DMS114 treated with DMSO at 0.1 percent for 48 hours (cell line): Measurements from ENCODE around the gene NCDN.
A peak's percentile ranks its signal among the peaks of the same experiment; 100 is the strongest.

Experiments
- DNase-seq: peaks from one replicate; lab custom pipeline; 2025; ENCODE audit not compliant: unreplicated experiment; lab: John Stamatoyannopoulos, UW

NCDN gene

GRCh38 chr1:35557611-35558373 lies at the start of gene NCDN:
Gene NCDN, plus strand, starts transcription at chr1:35557799. Its CDS starts 392 bp downstream, at chr1:35558191.
- peak; percentile 91 for DNase-seq

GRCh38 chr1:35507947-35508346 lies 49.7 kb upstream of the NCDN start:
- DNase-seq = no peak

- DNase-seq = no peak
Measured at GRCh38 chr1:35509558-35509957, 48.0 kb upstream of the NCDN start.

DNA sequence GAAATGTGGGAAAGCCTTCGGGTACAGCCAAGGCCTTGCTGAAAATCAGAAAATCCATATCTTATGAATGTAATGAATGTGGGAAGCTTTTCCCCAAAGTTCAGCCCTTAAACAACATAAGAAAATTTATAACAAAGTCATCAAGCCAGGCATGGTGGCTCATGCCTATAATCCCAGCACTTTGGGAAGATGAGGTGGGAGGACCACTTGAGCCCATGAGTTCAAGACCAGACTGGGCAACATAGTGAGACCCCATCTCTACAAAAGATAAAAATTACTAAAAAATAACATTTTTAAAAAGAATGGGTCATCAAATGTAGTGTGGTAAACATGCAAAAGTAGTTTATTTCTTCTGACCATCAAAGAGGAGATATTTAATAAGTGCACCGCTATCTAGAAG lies 46.3 kb upstream of the NCDN start:
- no peak for DNase-seq

DNA sequence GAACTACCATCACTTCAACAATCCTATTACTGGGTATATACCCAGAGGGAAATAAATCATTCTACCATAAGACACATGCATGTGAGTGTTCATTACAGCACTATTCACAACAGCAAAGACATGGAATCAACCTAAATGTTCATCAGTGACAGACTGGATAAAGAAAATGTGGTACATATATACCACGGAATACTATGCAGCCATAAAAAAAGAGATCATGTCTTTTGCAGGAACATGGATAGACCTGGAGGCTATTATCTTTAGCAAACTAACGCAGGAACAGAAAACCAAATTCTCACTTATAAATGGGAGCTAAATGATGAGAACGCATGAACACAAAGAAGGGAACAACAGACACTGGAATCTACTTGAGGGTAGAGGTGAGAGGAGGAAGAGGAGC lies 39.4 kb upstream of the NCDN start:
- no peak for DNase-seq

DNA sequence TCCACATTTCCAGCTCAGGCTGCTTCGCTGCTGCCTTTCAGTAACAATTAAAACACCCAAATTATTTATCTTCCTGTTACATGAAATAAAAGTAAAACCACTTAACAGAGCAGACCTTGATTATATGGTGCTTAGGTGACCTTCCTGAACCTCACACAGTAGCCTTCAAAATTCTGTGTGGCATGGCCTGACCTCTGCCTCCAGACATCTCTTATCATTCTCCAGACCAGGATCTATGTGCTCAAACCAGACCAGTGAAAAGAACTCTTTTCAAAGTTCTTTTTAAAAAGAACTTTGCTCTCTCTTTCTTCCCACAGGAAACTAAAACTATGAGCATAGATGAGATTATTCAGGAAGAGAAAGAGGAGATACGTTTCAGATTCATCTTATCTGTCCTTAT lies 38.2 kb upstream of the NCDN start:
- no peak for DNase-seq

GRCh38 chr1:35524106-35524505 lies 33.5 kb upstream of the NCDN start:
- DNase-seq = no peak

DNA sequence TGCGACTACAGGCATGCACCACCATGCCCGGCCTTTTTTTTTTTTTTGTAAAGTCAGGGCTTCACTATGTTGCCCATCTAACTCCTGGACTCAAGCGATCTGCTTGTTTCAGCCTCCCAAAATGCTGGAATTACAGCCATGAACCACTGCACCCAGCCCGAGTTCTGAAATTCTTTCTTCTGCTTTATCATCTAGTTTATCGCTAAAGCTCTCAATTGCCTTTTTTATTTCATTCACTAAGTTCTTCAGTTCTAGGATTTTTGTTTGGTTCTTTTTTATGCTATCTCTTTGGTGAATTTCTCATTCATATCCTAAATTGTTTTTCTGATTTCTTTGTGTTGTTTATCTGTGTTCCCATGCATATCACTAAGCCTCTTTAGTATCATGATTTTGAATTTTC lies 27.4 kb upstream of the NCDN start:
- DNase-seq = no peak

DNA sequence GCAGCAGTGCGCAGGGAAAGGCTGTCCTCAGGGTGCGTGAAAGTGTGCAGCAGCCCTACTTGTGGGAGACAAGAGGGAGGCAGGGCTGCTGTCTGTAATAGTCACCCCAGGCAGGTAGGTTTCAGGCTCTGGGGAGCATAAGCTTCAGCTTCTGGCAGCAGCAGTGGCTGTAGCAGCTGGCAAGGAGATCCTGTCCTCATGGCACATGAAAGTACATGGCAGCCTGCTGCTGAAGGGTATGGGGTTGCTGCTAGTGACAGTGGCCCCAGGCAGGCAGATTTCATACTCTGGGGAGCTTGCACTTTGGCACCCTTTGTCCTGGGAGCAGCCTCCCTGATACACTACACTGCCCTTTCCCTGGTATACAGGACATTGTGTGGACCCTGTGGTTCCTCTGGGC lies 26.7 kb upstream of the NCDN start:
- DNase-seq = no peak

DNA sequence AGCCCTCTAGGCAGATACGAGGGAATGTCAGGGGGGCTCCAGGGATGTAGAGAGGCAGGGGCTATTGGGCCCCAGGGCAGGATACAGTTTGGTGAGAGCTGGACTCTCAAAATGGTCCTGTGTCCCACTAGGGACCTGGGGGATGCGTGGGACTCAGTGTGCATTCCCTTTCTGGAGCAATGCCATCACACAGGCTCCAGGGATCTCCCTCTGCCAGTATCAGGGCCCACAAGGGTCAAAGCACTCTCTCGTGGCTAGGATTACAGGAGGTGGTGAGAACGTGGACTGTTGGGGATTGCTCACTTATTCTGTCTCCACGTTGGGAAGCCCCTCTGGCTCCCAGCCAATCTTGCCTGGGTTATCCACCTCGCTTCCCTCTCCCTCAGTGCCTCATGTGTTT lies 26.2 kb upstream of the NCDN start:
- no peak for DNase-seq

- no peak for DNase-seq
Measured at GRCh38 chr1:35532497-35533223, 24.9 kb upstream of the NCDN start.

GRCh38 chr1:35533586-35533985 lies 24.0 kb upstream of the NCDN start:
- no peak for DNase-seq

GRCh38 chr1:35535243-35535642 lies 22.4 kb upstream of the NCDN start:
- DNase-seq = no peak

DNA sequence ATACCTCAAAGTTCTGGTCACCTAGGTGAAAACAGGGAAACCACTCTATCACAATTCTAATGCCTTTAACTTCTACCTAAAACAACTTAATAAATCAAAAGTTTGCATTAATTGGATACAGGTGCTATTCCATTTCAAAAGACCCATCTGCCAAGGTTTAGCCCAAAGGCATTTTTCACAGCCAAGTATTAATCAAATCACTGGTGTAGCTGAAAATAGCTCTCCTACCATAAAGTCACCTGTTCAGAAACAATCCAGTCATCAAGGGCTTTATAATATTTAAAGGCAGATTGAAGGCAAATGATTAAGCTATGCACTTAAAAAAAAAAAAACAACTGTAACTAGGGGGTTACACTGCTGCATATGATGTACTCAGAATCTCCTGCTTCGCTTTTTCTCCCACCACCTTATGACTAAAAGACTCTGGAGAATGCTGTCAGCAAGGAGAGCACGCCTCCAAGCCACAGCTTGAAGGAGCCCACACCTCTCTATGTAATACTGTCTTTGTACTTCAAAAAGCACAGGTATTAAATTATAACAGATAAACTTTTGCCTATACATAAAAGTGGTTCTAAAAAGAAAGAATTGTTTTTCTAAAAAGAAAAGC lies 20.9 kb upstream of the NCDN start:
- no peak for DNase-seq

DNA sequence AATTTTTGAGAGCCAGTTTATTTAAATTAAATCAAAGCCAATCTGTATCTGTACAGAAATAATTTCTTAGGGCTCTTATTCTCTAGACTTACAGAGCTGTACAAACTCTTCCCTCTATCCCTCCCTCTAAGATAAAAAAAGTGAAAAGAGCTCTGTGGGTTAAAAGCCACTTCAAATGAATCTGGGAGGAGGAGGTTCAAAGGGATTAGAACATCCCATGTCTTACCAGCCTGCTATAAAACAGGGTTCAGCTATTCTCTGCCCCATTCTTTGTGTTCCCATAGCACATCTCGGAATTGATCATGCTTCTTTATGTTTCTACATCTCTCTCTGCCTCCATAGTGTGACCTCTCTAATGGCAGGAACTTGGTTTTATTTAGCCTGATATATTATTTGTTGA lies 19.8 kb upstream of the NCDN start:
- DNase-seq = no peak

DNA sequence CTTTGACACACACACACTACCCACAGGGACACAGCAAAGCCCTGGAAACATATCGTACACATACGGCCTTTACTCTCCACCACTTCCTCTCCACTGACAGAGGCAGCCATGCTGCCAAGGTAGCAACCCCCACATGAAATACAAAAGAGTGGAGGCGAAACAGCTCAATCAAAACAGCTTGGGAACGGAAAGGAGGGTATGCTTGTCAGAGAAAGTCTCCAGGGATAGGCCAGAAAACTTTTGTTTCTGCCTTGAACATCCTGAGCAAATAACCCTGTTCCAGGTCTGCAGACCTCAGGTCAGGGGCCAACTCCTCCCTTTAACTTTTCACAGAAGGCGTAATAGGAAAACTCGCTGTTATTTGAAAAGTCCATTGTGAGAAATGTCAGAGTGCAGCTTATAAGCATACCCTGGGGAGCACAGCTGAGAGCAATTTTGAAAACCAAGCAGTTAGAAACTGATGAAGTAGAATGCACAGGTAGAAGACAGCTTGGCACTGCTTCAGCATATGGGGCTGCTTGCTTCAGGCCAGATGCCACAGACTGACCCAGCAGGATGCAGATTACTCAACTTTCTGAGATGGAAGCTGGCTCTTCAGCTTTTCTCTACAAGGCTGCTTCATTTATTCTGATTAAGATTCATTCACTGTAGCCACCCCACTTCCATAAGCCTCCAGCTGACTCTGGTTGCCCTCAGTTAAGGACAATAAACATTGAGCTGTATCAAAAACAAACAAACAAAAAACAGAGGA lies 18.4 kb upstream of the NCDN start:
- DNase-seq = no peak

GRCh38 chr1:35539824-35540261 lies 17.8 kb upstream of the NCDN start:
- DNase-seq = no peak

DNA sequence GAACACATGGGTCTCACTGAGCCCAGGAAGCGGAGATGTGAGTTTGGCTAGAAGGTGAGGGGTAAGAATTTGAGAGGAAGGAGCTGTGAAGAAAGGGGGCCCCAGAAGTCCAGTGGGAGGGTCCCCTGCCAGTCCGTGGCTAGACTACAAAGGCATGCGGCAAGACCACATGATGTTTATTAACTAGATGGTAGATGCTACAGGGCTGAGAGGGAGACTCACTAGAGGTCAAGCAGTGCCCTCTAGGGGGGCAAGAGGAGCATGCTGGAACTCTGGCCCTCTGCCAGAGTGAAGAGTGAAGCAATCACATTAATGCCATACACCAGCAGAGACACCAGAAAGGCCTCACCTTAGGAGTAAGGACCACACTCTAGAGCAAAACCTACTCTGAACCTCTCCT lies 12.6 kb upstream of the NCDN start:
- no peak for DNase-seq

DNA sequence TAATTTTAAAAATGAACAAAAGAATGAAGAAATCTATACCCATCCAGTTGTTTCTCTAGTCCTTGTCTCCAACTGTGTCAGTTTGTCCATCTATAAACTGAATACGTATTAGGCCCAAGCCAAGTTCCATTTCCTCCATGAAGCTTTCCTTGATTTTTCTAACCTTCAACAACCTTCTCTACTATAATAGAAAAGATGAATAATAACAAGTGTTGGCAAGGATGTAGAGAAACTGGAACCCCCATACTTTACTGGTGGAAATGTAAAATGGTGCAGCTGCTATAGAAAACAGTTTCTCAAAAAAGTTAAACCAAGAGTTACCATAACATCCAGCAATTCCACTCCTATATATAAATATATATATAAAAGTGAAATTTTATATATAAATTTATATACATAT lies 11.0 kb upstream of the NCDN start:
- DNase-seq = no peak

- DNase-seq = no peak
Measured at GRCh38 chr1:35553851-35554250, 3.7 kb upstream of the NCDN start.
